Activated CD8-positive, alpha-beta T cell treated with anti-CD3 and anti-CD28 coated beads, Interleukin-2, amount 10 ng/mL, durations not matched to agents 7 days and 5 days (primary cell): ENCODE data around the gene UBAC2. TPM values are rescaled to one million over a fixed set of nuclear protein-coding genes. Genes with fewer than 3 reads are reported as not detected.
"Not testable (repeated sequence)": the region's sequence is repeated elsewhere in the genome, so short reads cannot be mapped to it uniquely, and the experiment has no call there.

Source experiments
- ATAC-seq: fragments of 150-1000 bp; cut with Tn5 transposase; one replicate; pipeline ENCODE4 v1.10.0; 2021; ENCODE audit warnings: moderate library complexity
- CTCF ChIA-PET: fragments of 350-600 bp; sonication (Branson Sonifier 250); formaldehyde crosslinking; loops from one replicate; lab custom pipeline; 2021; ENCODE audit warnings: antibody characterized with exemption; lab: Charles Lee
- POLR2A ChIA-PET: fragments of 350-600 bp; sonication (Branson Sonifier 250); formaldehyde crosslinking; loops from one replicate; lab custom pipeline; 2021; ENCODE audit warnings: antibody characterized with exemption; lab: Charles Lee
- DNase-seq: peaks from one replicate; pipeline ENCODE4 v3.0.0-alpha.2; 2020
- H3K27ac Mint-ChIP-seq: one replicate; pipeline ENCODE4 v1.8.0; 2021; ENCODE audit warnings: mild to moderate bottlenecking, mixed read lengths
- H3K27me3 Mint-ChIP-seq: one replicate; pipeline ENCODE4 v1.8.0; 2021; ENCODE audit warnings: low read depth, mixed read lengths
- H3K36me3 Mint-ChIP-seq: one replicate; pipeline ENCODE4 v1.8.0; 2021; ENCODE audit warnings: low read depth, mixed read lengths
- H3K4me1 Mint-ChIP-seq: one replicate; pipeline ENCODE4 v1.8.0; 2021; ENCODE audit warnings: low read depth, mixed read lengths
- H3K4me3 Mint-ChIP-seq: one replicate; pipeline ENCODE4 v1.8.0; 2021; ENCODE audit warnings: mild to moderate bottlenecking, mixed read lengths
- H3K9me3 Mint-ChIP-seq: one replicate; pipeline ENCODE4 v1.8.0; 2022; ENCODE audit warnings: mixed read lengths; ENCODE audit not compliant: insufficient read depth
- total RNA-seq, 2 experiments: library from RNA; stranded (reverse); gene quantifications; one replicate each; pipeline ENCODE4 v1.2.3, GENCODE V29; 2021

The UBAC2 gene
- total RNA-seq, 2 experiments from 2014 or later, result 67.4 to 71.2 TPM

DNA sequence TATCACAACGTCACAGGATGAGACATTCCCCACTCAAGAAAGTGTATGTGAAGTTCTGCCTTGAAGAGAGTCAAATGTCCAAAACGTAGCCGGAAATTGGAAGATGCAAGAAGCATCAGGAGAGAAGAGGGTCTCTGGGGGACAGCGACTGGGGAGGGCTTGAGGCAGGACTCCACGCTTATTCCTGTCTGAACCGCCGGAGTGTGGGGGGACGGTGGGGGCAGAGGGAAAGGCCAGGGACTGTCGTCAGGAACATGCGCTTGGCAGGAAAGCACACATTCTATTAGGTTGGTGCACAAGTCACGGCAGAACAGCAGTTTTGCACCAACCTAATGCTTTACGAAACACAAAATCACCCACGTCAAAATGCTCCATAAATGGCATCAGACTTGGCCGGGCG is 205.3 kb downstream of the UBAC2 start:
- peaks cover 22% of the 10 kb centered on the region for H3K4me1 Mint-ChIP-seq
- no peak for ATAC-seq
- DNase-seq, result no peak
- CTCF ChIA-PET, result interaction anchor here (1.3 to 2.8 kb wide), 3 partner anchors 18 to 135 kb away, joined by 3 to 18 read pairs (median 3); no protein-coding TSS in a partner anchor
- H3K9me3 Mint-ChIP-seq, result no peaks in the 10 kb centered on the region
- POLR2A ChIA-PET, result no interaction called here
- peaks cover 9% of the 10 kb centered on the region for H3K36me3 Mint-ChIP-seq
- H3K27ac Mint-ChIP-seq, result no peak overlapping the region
- H3K4me3 Mint-ChIP-seq, result no peak overlapping the region
- no peaks in the 10 kb centered on the region for H3K27me3 Mint-ChIP-seq

DNA sequence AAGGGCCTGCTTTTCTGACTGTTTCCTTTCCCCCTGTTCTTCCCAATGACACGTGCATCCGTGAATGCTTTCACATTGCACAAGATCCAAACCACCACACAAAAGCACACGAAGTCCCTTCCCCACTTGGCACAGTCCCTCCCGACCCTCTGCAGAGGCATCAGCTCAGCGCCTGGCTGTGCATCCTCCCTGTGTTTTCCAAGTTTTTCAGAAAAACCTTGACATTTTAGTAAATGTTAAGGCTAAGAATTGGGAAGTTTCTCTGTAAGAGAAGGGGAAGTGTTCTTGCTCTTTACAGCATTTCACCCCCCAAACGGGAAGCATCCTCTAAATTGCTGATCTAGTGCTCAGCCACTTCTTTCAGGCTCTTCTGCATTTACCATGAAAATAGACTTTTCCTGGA is 206.1 kb downstream of the UBAC2 start:
- peaks cover 13% of the 10 kb centered on the region for H3K36me3 Mint-ChIP-seq
- no peak for ATAC-seq
- CTCF ChIA-PET, result interaction anchor here (2.8 kb wide), 1 partner anchor 30 kb away, joined by 18 read pairs; no protein-coding TSS in a partner anchor
- POLR2A ChIA-PET, result no interaction called here
- H3K27ac Mint-ChIP-seq, result no peak overlapping the region
- H3K4me1 Mint-ChIP-seq, result peaks cover 22% of the 10 kb centered on the region
- H3K9me3 Mint-ChIP-seq, result peaks cover 3% of the 10 kb centered on the region
- no peaks in the 10 kb centered on the region for H3K27me3 Mint-ChIP-seq
- H3K4me3 Mint-ChIP-seq, result no peak overlapping the region
- no peak for DNase-seq

GRCh38 chr13:99407906-99408702 is 207.4 kb downstream of the UBAC2 start:
- H3K27me3 Mint-ChIP-seq, result no peaks in the 10 kb centered on the region
- H3K36me3 Mint-ChIP-seq, result peaks cover 15% of the 10 kb centered on the region
- ATAC-seq (no peak), DNase-seq (no peak)
- no peak overlapping the region for H3K4me3 Mint-ChIP-seq
- CTCF ChIA-PET, result interaction anchor here (2.4 kb wide), 1 partner anchor 21 kb away, joined by 16 read pairs; no protein-coding TSS in a partner anchor
- POLR2A ChIA-PET, result no interaction called here
- H3K27ac Mint-ChIP-seq, result no peak overlapping the region
- peaks cover 16% of the 10 kb centered on the region for H3K4me1 Mint-ChIP-seq
- peaks cover 8% of the 10 kb centered on the region for H3K9me3 Mint-ChIP-seq

DNA sequence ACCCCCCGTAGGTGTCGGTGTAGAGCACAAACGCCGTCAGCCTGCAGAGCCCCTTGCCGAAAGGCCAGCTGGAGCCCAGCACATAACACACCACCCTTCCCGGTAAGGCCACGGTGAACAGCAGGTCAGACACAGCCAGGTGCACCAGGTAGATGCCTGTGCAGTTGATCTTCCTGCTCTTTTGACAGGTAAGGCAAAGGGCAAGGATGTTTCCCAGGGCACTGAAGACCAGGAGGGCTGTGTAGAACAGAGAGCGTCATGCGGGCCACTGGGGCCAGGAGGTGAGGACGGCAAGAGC is 208.0 kb downstream of the UBAC2 start:
- CTCF ChIA-PET, result interaction anchor here (0.9 to 2.4 kb wide), 2 partner anchors 21 to 28 kb away, joined by 3 to 16 read pairs; no protein-coding TSS in a partner anchor
- H3K4me1 Mint-ChIP-seq, result peaks cover 13% of the 10 kb centered on the region
- no peak overlapping the region for H3K27ac Mint-ChIP-seq

DNA sequence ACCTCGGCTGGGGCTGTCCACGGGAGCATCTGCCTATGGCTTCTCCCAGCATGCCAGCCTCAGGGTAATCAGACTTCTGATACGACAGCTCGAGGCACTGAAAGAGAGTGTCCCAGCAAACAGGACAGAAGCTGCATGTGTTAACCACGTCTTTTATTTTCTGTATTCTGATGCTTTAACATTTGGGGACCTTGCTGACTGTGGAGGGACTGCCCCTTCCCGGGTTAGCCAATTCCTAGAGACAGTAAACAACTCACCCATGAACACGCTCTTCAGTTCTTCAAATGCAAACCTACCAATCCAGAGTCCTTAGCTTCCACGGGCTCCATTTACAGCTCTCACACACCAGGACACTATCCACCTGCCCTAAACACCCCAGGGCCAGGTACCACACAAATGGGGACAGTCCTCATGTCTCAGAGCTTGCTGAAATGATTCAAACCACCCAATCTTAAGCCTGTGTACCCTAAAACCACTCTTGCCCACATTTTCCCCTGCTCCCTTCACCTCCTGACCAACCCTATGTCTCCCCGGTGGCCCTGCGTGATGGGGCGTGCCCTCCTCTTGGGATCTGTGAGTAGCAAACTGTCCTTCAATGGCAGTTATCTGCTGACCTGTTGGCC is 208.9 kb downstream of the UBAC2 start:
- CTCF ChIA-PET, result interaction anchor here (0.9 to 2.4 kb wide), 2 partner anchors 22 to 27 kb away, joined by 3 to 16 read pairs; no protein-coding TSS in a partner anchor
- POLR2A ChIA-PET, result not testable (repeated sequence)

More for the DNA sequence above, 208.0 kb downstream of the UBAC2 start:
- no peak overlapping the region for H3K4me3 Mint-ChIP-seq
- POLR2A ChIA-PET, result no interaction called here
- no peaks in the 10 kb centered on the region for H3K27me3 Mint-ChIP-seq
- peaks cover 8% of the 10 kb centered on the region for H3K9me3 Mint-ChIP-seq
- H3K36me3 Mint-ChIP-seq, result peaks cover 15% of the 10 kb centered on the region
- ATAC-seq, result no peak
- no peak for DNase-seq

GRCh38 chr13:99410646-99411475 is 210.2 kb downstream of the UBAC2 start:
- not testable (repeated sequence) for ATAC-seq, H3K27ac Mint-ChIP-seq

More for the DNA sequence above, 208.9 kb downstream of the UBAC2 start:
- not testable (repeated sequence) for H3K27me3 Mint-ChIP-seq, ATAC-seq, DNase-seq, H3K27ac Mint-ChIP-seq, H3K4me1 Mint-ChIP-seq, H3K4me3 Mint-ChIP-seq, H3K9me3 Mint-ChIP-seq
- peaks cover 15% of the 10 kb centered on the region for H3K36me3 Mint-ChIP-seq

GRCh38 chr13:99412856-99413255 is 212.2 kb downstream of the UBAC2 start:
- Mint-ChIP-seq H3K36me3 (peaks cover 11% of the 10 kb centered on the region), H3K9me3 (peaks cover 8% of the 10 kb centered on the region), H3K27ac (no peak overlapping the region), H3K4me3 (no peak overlapping the region), H3K27me3 (no peaks in the 10 kb centered on the region), H3K4me1 (no peaks in the 10 kb centered on the region)
- POLR2A ChIA-PET, result interaction anchor here (0.6 to 1.0 kb wide), 3 partner anchors 30 to 57 kb away, joined by 3 to 4 read pairs (median 3); no protein-coding TSS in a partner anchor
- CTCF ChIA-PET, result interaction anchor here (0.7 to 3.5 kb wide), 8 partner anchors 10 to 143 kb away, joined by 4 to 25 read pairs (median 12); no protein-coding TSS in a partner anchor
- no peak for DNase-seq
- no peak for ATAC-seq

More at GRCh38 chr13:99410646-99411475, 210.2 kb downstream of the UBAC2 start:
- H3K4me3 Mint-ChIP-seq, DNase-seq, H3K9me3 Mint-ChIP-seq, POLR2A ChIA-PET, H3K4me1 Mint-ChIP-seq, H3K27me3 Mint-ChIP-seq: not testable (repeated sequence)
- CTCF ChIA-PET, result interaction anchor here (1.1 to 3.5 kb wide), 5 partner anchors 15 to 26 kb away, joined by 3 to 25 read pairs (median 17); no protein-coding TSS in a partner anchor
- peaks cover 12% of the 10 kb centered on the region for H3K36me3 Mint-ChIP-seq

DNA sequence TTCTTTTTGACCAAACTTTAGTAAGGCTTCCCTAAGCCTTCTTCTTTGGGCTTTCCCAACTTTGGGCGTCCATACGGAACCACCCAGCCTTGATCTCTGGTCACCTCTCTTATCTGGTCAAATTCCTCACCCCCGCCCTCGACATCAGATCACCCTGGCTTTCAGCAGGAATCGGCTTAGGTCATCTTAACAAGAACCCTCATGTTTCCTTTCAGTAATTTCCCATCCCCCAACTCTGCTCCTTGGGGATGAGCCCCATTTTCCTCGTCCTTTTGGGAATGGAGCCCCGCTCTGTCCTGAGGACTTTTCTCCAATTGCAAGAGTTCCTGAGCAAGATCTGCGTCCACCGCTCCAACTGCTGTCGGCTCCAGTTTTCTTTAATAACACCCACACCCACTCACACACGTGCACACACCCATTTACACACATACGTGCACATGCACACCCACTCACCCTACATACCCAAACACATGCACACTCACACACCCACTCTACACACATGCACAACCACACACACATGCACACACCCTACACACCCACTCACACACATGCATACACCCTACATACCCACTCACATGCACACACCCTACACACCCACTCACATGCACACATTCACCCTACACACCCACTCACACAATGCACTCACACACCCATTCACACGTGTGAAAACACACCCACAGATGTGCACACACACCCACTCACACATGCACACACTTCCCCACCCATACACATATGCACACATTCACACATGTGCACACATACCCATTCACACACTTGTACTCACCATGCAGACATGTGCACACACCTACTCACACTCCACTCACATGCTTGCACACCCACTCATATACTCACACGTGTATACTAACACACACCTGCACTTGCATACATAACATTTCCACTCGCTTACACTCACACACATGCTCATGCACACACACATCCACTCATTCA is 213.7 kb downstream of the UBAC2 start:
- no peaks in the 10 kb centered on the region for H3K27me3 Mint-ChIP-seq
- CTCF ChIA-PET, result interaction anchor here (0.9 to 11.6 kb wide), 9 partner anchors 8 to 145 kb away, joined by 3 to 170 read pairs (median 17); no protein-coding TSS in a partner anchor

DNA sequence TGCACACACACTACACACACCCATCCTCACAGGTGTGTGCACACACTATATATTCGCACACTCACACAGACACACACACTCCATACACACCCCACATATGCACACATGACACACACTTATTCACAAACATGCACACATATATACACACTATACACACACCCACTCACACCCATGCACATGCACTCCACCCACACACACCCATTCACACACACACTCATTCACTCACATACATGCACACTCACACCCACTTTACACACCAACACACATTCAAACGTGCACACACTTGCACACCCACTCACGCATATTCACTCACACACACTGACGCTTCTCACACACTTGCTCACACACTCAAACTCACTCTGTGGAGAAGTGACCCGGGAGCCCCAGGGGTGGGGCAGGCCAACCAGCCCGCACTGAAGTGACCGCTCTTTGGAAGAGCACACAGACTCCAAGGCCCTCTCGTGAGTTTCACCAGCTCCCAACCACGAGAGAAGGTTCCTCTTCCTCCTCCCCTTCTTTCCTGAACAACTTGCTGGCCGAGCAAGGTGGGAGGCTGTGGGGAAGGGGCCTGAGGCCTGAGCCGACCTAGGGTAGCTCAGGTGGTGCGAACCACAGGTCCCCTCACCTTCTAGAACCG is 214.5 kb downstream of the UBAC2 start:
- Mint-ChIP-seq H3K27ac (no peak overlapping the region), H3K9me3 (peaks cover 8% of the 10 kb centered on the region), H3K27me3 (no peaks in the 10 kb centered on the region), H3K36me3 (peaks cover 11% of the 10 kb centered on the region), H3K4me1 (peaks cover 16% of the 10 kb centered on the region), H3K4me3 (no peak overlapping the region)
- ATAC-seq (no peak), DNase-seq (no peak)
- ChIA-PET CTCF (interaction anchor here (2.6 to 11.6 kb wide), 3 partner anchors 10 to 28 kb away, joined by 8 to 170 read pairs (median 44); no protein-coding TSS in a partner anchor), POLR2A (interaction anchor here (1.0 to 1.2 kb wide), 2 partner anchors 19 to 214 kb away, joined by 3 to 4 read pairs; no protein-coding TSS in a partner anchor)

More for the DNA sequence above, 213.7 kb downstream of the UBAC2 start:
- POLR2A ChIA-PET, result interaction anchor here (1.0 kb wide), 2 partner anchors 11 to 213 kb away, joined by 3 to 6 read pairs; no protein-coding TSS in a partner anchor
- no peak for DNase-seq
- Mint-ChIP-seq H3K4me1 (peaks cover 9% of the 10 kb centered on the region), H3K9me3 (peaks cover 8% of the 10 kb centered on the region), H3K4me3 (no peak overlapping the region), H3K27ac (no peak overlapping the region), H3K36me3 (peaks cover 11% of the 10 kb centered on the region)
- ATAC-seq, result no peak
